Activated naive CD4-positive, alpha-beta T cell treated with anti-CD3 and anti-CD28 coated beads, Interleukin-2, amount 50 U/mL, for 24 hours (primary cell): ENCODE measurements around the gene TRMT1.

ENCODE experiments used
- H3K27ac Mint-ChIP-seq: one replicate; pipeline ENCODE4 v1.8.0; 2021; ENCODE audit warnings: mild to moderate bottlenecking, mixed read lengths
- H3K27me3 Mint-ChIP-seq: one replicate; pipeline ENCODE4 v1.8.0; 2021; ENCODE audit warnings: mixed read lengths
- H3K36me3 Mint-ChIP-seq: one replicate; pipeline ENCODE4 v1.8.0; 2021; ENCODE audit warnings: mixed read lengths
- H3K4me1 Mint-ChIP-seq: one replicate; pipeline ENCODE4 v1.8.0; 2021; ENCODE audit warnings: mixed read lengths
- H3K4me3 Mint-ChIP-seq: one replicate; pipeline ENCODE4 v1.8.0; 2021; ENCODE audit warnings: mild to moderate bottlenecking, mixed read lengths
- H3K9me3 Mint-ChIP-seq: one replicate; pipeline ENCODE4 v1.8.0; 2021; ENCODE audit warnings: mixed read lengths

Gene TRMT1

GRCh38 chr19:13082192-13083007 is 34.1 kb downstream of the TRMT1 start:
- H3K4me3 Mint-ChIP-seq, result no peak overlapping the region
- H3K27me3 Mint-ChIP-seq, result no peaks in the 10 kb centered on the region
- no peaks in the 10 kb centered on the region for H3K36me3 Mint-ChIP-seq
- no peaks in the 10 kb centered on the region for H3K9me3 Mint-ChIP-seq
- H3K27ac Mint-ChIP-seq, result no peak overlapping the region
- peaks cover 4% of the 10 kb centered on the region for H3K4me1 Mint-ChIP-seq

- H3K36me3 Mint-ChIP-seq, result no peaks in the 10 kb centered on the region
- H3K27ac Mint-ChIP-seq, result no peak overlapping the region
- no peak overlapping the region for H3K4me3 Mint-ChIP-seq
- no peaks in the 10 kb centered on the region for H3K9me3 Mint-ChIP-seq
- H3K27me3 Mint-ChIP-seq, result no peaks in the 10 kb centered on the region
- peaks cover 4% of the 10 kb centered on the region for H3K4me1 Mint-ChIP-seq
Measured at GRCh38 chr19:13079542-13079986, 37.0 kb downstream of the TRMT1 start.

- H3K27ac Mint-ChIP-seq, result no peak overlapping the region
- H3K27me3 Mint-ChIP-seq, result no peaks in the 10 kb centered on the region
- no peaks in the 10 kb centered on the region for H3K9me3 Mint-ChIP-seq
- peaks cover 4% of the 10 kb centered on the region for H3K4me1 Mint-ChIP-seq
- H3K4me3 Mint-ChIP-seq, result no peak overlapping the region
- H3K36me3 Mint-ChIP-seq, result no peaks in the 10 kb centered on the region
Measured at GRCh38 chr19:13078897-13079541, 37.5 kb downstream of the TRMT1 start.

GRCh38 chr19:13078381-13078780 is 38.2 kb downstream of the TRMT1 start:
- Mint-ChIP-seq H3K27me3 (no peaks in the 10 kb centered on the region), H3K36me3 (no peaks in the 10 kb centered on the region), H3K27ac (no peak overlapping the region), H3K4me1 (peaks cover 4% of the 10 kb centered on the region), H3K4me3 (no peak overlapping the region), H3K9me3 (no peaks in the 10 kb centered on the region)

- Mint-ChIP-seq H3K36me3 (no peaks in the 10 kb centered on the region), H3K4me1 (peaks cover 4% of the 10 kb centered on the region), H3K27me3 (no peaks in the 10 kb centered on the region), H3K27ac (no peak overlapping the region), H3K4me3 (no peak overlapping the region), H3K9me3 (no peaks in the 10 kb centered on the region)
Measured at GRCh38 chr19:13077240-13077639, 39.3 kb downstream of the TRMT1 start.

GRCh38 chr19:13076787-13077186 is 39.8 kb downstream of the TRMT1 start:
- peaks cover 4% of the 10 kb centered on the region for H3K4me1 Mint-ChIP-seq
- no peak overlapping the region for H3K4me3 Mint-ChIP-seq
- H3K27ac Mint-ChIP-seq, result no peak overlapping the region
- H3K9me3 Mint-ChIP-seq, result no peaks in the 10 kb centered on the region
- H3K27me3 Mint-ChIP-seq, result no peaks in the 10 kb centered on the region
- H3K36me3 Mint-ChIP-seq, result no peaks in the 10 kb centered on the region

- no peak overlapping the region for H3K27ac Mint-ChIP-seq
- no peaks in the 10 kb centered on the region for H3K36me3 Mint-ChIP-seq
- no peaks in the 10 kb centered on the region for H3K27me3 Mint-ChIP-seq
- H3K4me3 Mint-ChIP-seq, result no peak overlapping the region
- peaks cover 4% of the 10 kb centered on the region for H3K4me1 Mint-ChIP-seq
- no peaks in the 10 kb centered on the region for H3K9me3 Mint-ChIP-seq
Measured at GRCh38 chr19:13076320-13076719, 40.2 kb downstream of the TRMT1 start.

- no peak overlapping the region for H3K4me3 Mint-ChIP-seq
- no peaks in the 10 kb centered on the region for H3K9me3 Mint-ChIP-seq
- no peak overlapping the region for H3K27ac Mint-ChIP-seq
- H3K36me3 Mint-ChIP-seq, result no peaks in the 10 kb centered on the region
- no peaks in the 10 kb centered on the region for H3K27me3 Mint-ChIP-seq
- H3K4me1 Mint-ChIP-seq, result peaks cover 4% of the 10 kb centered on the region
Measured at GRCh38 chr19:13074378-13074777, 42.2 kb downstream of the TRMT1 start.

GRCh38 chr19:13073263-13073662 is 43.3 kb downstream of the TRMT1 start:
- Mint-ChIP-seq H3K9me3 (no peaks in the 10 kb centered on the region), H3K36me3 (no peaks in the 10 kb centered on the region), H3K27ac (no peak overlapping the region), H3K4me3 (no peak overlapping the region), H3K27me3 (no peaks in the 10 kb centered on the region), H3K4me1 (no peaks in the 10 kb centered on the region)

- Mint-ChIP-seq H3K27ac (no peak overlapping the region), H3K4me3 (no peak overlapping the region), H3K4me1 (no peaks in the 10 kb centered on the region), H3K36me3 (no peaks in the 10 kb centered on the region), H3K9me3 (no peaks in the 10 kb centered on the region), H3K27me3 (no peaks in the 10 kb centered on the region)
Measured at GRCh38 chr19:13072188-13072908, 44.2 kb downstream of the TRMT1 start.

GRCh38 chr19:13071444-13072187 is 44.9 kb downstream of the TRMT1 start:
- Mint-ChIP-seq H3K27ac (no peak overlapping the region), H3K36me3 (no peaks in the 10 kb centered on the region), H3K9me3 (no peaks in the 10 kb centered on the region), H3K27me3 (no peaks in the 10 kb centered on the region), H3K4me1 (no peaks in the 10 kb centered on the region), H3K4me3 (no peak overlapping the region)

- no peaks in the 10 kb centered on the region for H3K27me3 Mint-ChIP-seq
- H3K36me3 Mint-ChIP-seq, result no peaks in the 10 kb centered on the region
- no peaks in the 10 kb centered on the region for H3K9me3 Mint-ChIP-seq
- H3K27ac Mint-ChIP-seq, result no peak overlapping the region
- no peak overlapping the region for H3K4me3 Mint-ChIP-seq
- H3K4me1 Mint-ChIP-seq, result no peaks in the 10 kb centered on the region
Measured at GRCh38 chr19:13070425-13071140, 46.0 kb downstream of the TRMT1 start.

- Mint-ChIP-seq H3K4me3 (no peak overlapping the region), H3K9me3 (no peaks in the 10 kb centered on the region), H3K36me3 (no peaks in the 10 kb centered on the region), H3K27ac (no peak overlapping the region), H3K27me3 (no peaks in the 10 kb centered on the region), H3K4me1 (no peaks in the 10 kb centered on the region)
Measured at GRCh38 chr19:13069415-13070359, 46.9 kb downstream of the TRMT1 start.
